Measurements from ENCODE around the gene TNFAIP8L2. TPM values are rescaled to one million over a fixed set of nuclear protein-coding genes. Genes with fewer than 3 reads are reported as not detected.
A peak's percentile ranks its signal among the peaks of the same experiment; 100 is the strongest.

TNFAIP8L2 gene
- total RNA-seq, 1 experiment from 2014 or later: not detected

DNA sequence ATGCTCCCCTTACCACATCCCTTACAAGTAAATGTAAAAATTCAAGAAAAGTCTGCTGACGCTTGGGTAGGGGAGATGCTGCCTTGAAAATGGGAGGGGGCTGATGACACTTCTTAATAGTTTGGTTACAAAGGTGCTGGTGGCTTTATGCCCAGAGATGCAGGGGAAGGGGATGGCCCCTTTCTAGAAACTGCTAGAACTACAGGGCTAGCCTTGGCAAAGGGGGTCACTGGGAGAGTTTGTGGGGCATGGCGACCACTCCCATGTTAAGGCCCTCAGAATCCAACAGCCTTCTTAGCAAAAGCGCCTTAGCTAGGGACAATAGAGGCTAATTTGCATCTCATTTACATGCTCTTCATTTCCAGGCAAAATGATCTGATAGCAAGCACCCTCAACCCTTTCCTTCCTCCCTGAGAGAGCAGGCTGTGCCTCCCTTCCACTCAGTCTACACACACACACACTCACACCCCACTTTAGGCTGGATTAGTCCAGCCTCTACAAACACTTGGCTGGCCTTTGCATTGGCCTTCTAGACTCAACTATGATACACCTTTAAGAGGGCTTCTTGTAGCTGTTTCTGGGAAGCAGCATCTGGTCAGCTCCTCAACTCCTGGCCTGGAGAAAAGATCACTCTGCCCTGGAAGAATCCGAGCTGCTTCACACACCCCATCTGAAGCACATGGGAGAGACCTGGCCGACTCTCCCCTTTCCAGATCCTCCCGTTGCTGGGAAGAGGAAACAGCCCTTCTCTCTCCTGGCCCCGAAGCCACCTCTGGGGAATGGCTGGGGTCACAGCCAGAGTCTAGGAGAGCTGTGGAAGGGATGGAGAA, 11.8 kb upstream of the TNFAIP8L2 start (continued):
- TF ChIP-seq JUND (IDR thresholded peaks at IDR 0.05) (no peak), EZH2phosphoT487 (IDR thresholded peaks at IDR 0.05; ENCODE audit: borderline replicate concordance) (no peak), ZNF274 (IDR thresholded peaks at IDR 0.05; ENCODE audit: low read depth, low read length) (no peak), CEBPB (IDR thresholded peaks at IDR 0.05; ENCODE audit: low read depth) (no peak)
- TF ChIP-seq, protein P1, sequence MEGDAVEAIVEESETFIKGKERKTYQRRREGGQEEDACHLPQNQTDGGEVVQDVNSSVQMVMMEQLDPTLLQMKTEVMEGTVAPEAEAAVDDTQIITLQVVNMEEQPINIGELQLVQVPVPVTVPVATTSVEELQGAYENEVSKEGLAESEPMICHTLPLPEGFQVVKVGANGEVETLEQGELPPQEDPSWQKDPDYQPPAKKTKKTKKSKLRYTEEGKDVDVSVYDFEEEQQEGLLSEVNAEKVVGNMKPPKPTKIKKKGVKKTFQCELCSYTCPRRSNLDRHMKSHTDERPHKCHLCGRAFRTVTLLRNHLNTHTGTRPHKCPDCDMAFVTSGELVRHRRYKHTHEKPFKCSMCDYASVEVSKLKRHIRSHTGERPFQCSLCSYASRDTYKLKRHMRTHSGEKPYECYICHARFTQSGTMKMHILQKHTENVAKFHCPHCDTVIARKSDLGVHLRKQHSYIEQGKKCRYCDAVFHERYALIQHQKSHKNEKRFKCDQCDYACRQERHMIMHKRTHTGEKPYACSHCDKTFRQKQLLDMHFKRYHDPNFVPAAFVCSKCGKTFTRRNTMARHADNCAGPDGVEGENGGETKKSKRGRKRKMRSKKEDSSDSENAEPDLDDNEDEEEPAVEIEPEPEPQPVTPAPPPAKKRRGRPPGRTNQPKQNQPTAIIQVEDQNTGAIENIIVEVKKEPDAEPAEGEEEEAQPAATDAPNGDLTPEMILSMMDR (IDR thresholded peaks at IDR 0.05 in 2 of 3, conservative IDR thresholded peaks at IDR 0.05 in 1 of 3; ENCODE audit: borderline replicate concordance in 1 of 3, insufficient read depth in 1 of 3, low read depth in 2 of 3, low read length in 2 of 3): no peak

DNA sequence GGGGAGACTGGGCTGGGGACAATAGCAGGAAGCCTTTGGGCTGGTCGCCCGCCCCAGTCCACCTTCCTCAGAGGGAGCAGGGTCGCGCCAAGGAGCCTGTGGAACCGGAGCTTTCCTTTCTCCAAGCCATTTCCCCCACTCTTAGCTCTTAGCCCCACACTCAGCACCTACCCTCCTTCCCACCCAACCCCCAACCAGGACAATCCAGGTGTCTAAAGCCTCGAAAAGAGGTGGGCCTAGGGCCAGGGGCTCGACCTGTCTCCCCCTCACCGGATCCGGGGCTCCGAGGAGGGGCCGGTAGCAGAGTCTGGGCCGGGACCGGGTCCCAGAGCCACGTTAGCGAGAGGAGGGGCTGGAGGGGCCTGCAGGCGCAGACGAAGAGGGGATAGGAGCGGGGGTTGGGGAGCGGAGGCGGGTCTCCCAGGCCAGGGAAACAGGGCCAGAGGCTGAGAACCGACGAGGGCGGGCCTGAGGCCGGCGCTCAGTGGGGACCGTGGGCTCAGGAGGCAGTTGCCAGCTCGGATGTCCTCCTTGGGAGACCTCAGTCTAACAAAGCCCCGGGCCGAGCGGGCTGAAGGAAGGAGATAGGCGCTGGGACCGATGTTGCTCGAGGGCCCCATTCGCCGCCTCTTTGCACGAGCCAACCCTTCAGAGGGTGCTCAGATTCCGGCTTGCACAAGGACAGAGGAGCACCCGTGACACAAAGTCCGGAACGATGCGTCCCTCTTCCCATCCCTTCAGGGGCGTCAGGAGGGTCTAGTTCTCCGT, 11.0 kb upstream of the TNFAIP8L2 start:
- peak overlapping the region; percentile 50 to 68 for H3K4me3 ChIP-seq (replicated peaks in 1 of 2; ENCODE audit: low read depth in 1 of 2, low read length in 2 of 2)
- BruUV-seq (replicated peaks): no TSS peak
- no peaks in the 10 kb centered on the region for H3K79me2 ChIP-seq (ENCODE audit: insufficient read depth, low read length)
- H3K27ac ChIP-seq (ENCODE audit: low read depth, low read length): no peak overlapping the region; the same call in 1 of the 2 replicates
- H2AFZ ChIP-seq (ENCODE audit: low read depth, low read length, poor library complexity, severe bottlenecking): no peak overlapping the region
- CTCF ChIA-PET: no interaction called here
- DNase-seq (ENCODE audit: low read depth, low spot score) (no peak), ATAC-seq (no peak)
- H3K9me2 ChIP-seq (ENCODE audit: insufficient read depth): no peaks in the 10 kb centered on the region
- RAD21 ChIA-PET (ENCODE audit: low non-redundant PET in 1 of 2, low total read pairs in 2 of 2, uncharacterized antibody in 2 of 2, unreplicated experiment in 2 of 2): no interaction called here
- H4K20me1 ChIP-seq (ENCODE audit: insufficient read depth): no peaks in the 10 kb centered on the region
- H3K9me3 ChIP-seq (ENCODE audit: control insufficient read depth in 1 of 2, insufficient read depth in 1 of 2, low read depth in 1 of 2, low read length in 2 of 2): no peaks in the 10 kb centered on the region
- POLR2A ChIA-PET: no interaction called here
- peak overlapping the region; percentile 91 for H3K4me2 ChIP-seq (ENCODE audit: low read length)
- TF ChIP-seq FOSL1 (IDR thresholded peaks at IDR 0.05; ENCODE audit: low read depth) (no peak), POLR2A (IDR thresholded peaks at IDR 0.05; ENCODE audit: borderline replicate concordance, extremely low read depth, insufficient read depth, insufficient read length) (no peak), EZH2phosphoT487 (IDR thresholded peaks at IDR 0.05; ENCODE audit: borderline replicate concordance) (no peak), YY1 (IDR thresholded peaks at IDR 0.05; ENCODE audit: extremely low read depth, insufficient replicate concordance, low read depth, low read length) (no peak), SRF (IDR thresholded peaks at IDR 0.05; ENCODE audit: low read depth) (no peak), RAD21 (IDR thresholded peaks at IDR 0.05; ENCODE audit: low read depth) (no peak), ZNF274 (IDR thresholded peaks at IDR 0.05; ENCODE audit: low read depth, low read length) (no peak)
- TF ChIP-seq, protein P1 (IDR thresholded peaks at IDR 0.05 in 2 of 3, conservative IDR thresholded peaks at IDR 0.05 in 1 of 3; ENCODE audit: borderline replicate concordance in 1 of 3, insufficient read depth in 1 of 3, low read depth in 2 of 3, low read length in 2 of 3): no peak
- TF ChIP-seq, protein P2, sequence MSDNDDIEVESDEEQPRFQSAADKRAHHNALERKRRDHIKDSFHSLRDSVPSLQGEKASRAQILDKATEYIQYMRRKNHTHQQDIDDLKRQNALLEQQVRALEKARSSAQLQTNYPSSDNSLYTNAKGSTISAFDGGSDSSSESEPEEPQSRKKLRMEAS (IDR thresholded peaks at IDR 0.05): no peak
- TF ChIP-seq, protein P3, sequence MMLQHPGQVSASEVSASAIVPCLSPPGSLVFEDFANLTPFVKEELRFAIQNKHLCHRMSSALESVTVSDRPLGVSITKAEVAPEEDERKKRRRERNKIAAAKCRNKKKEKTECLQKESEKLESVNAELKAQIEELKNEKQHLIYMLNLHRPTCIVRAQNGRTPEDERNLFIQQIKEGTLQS (IDR thresholded peaks at IDR 0.05): no peak
- H3K9ac ChIP-seq (ENCODE audit: low read length): no peak overlapping the region
- H3K27me3 ChIP-seq (ENCODE audit: insufficient read depth, low read length): no peaks in the 10 kb centered on the region
- H3K36me3 ChIP-seq (ENCODE audit: control insufficient read depth in 1 of 2, insufficient read depth in 2 of 2, low read length in 2 of 2): no peaks in the 10 kb centered on the region
- peaks cover 8 to 17% of the 10 kb centered on the region in 2 experiments; a peak in 3 of 4 replicates for H3K4me1 ChIP-seq (ENCODE audit: control insufficient read depth in 1 of 2, insufficient read depth in 2 of 2, low read length in 2 of 2)
- intact Hi-C loops (cut with micrococcal nuclease): no loop called here
